CD4-positive, alpha-beta T cell (primary cell): ENCODE data around the gene RAB8B. TPM values are rescaled to one million over a fixed set of nuclear protein-coding genes. Genes with fewer than 3 reads are reported as not detected.

ENCODE experiments used
- ATAC-seq: fragments of 200-7000 bp; cut with Tn5 transposase; one replicate; pipeline ENCODE4 v1.10.0; 2022; ENCODE audit warnings: mild to moderate bottlenecking; ENCODE audit not compliant: poor library complexity
- CTCF ChIA-PET: fragments of 350-600 bp; sonication (Branson Sonifier 250); formaldehyde crosslinking; loops from one replicate; lab custom pipeline; 2021; ENCODE audit warnings: antibody characterized with exemption, inconsistent platforms; lab: Charles Lee
- POLR2A ChIA-PET: fragments of 350-600 bp; sonication (Branson Sonifier 250); formaldehyde crosslinking; loops from one replicate; lab custom pipeline; 2021; ENCODE audit warnings: antibody characterized with exemption, inconsistent platforms; lab: Charles Lee
- DNase-seq, 14 experiments: peaks; one replicate each; pipeline ENCODE4 v3.0.0-alpha.2; 2013 to 2020; ENCODE audit warnings: mixed read lengths in 2 of 14
- H3K27ac ChIP-seq, 2 donors: one replicate each; pipeline versions ENCODE4 v1.5.1 to v1.7.0; 2013; ENCODE audit warnings: low read length in 2 of 2, low read depth in 1 of 2, mild to moderate bottlenecking in 1 of 2
- H3K27me3 ChIP-seq, 2 experiments: 1 replicate in 1 of 2; 2 replicates in 1 of 2; pipeline versions ENCODE4 v1.6.1 to v1.7.0; 2013; ENCODE audit warnings: low read length in 2 of 2, control low read depth in 1 of 2, mild to moderate bottlenecking in 1 of 2, moderate library complexity in 1 of 2; ENCODE audit not compliant: insufficient read depth in 2 of 2, control insufficient read depth in 1 of 2
- H3K36me3 ChIP-seq: one replicate; pipeline ENCODE4 v1.6.1; 2013; ENCODE audit warnings: low read length, control low read depth; ENCODE audit not compliant: insufficient read depth
- H3K4me1 ChIP-seq: one replicate; pipeline ENCODE4 v1.6.1; 2013; ENCODE audit warnings: low read length, control low read depth; ENCODE audit not compliant: insufficient read depth
- H3K4me3 ChIP-seq: one replicate; pipeline ENCODE4 v1.5.1; 2013; ENCODE audit warnings: mild to moderate bottlenecking, low read length, moderate library complexity
- H3K9me3 ChIP-seq, 2 experiments: 1 replicate in 1 of 2; 2 replicates in 1 of 2; pipeline versions ENCODE4 v1.6.1 to v1.7.0; 2013; ENCODE audit warnings: low read length in 2 of 2, mild to moderate bottlenecking in 2 of 2, control low read depth in 1 of 2, moderate library complexity in 1 of 2; ENCODE audit not compliant: control insufficient read depth in 1 of 2, insufficient read depth in 1 of 2
- H3K27ac Mint-ChIP-seq: one replicate; pipeline ENCODE4 v1.8.0; 2020; ENCODE audit warnings: mixed read lengths
- H3K27me3 Mint-ChIP-seq: one replicate; pipeline ENCODE4 v1.8.0; 2021; ENCODE audit warnings: mixed read lengths
- H3K36me3 Mint-ChIP-seq: one replicate; pipeline ENCODE4 v1.8.0; 2021; ENCODE audit warnings: low read depth, mixed read lengths
- H3K4me1 Mint-ChIP-seq: one replicate; pipeline ENCODE4 v1.8.0; 2021; ENCODE audit warnings: low read depth, mixed read lengths
- H3K4me3 Mint-ChIP-seq: one replicate; pipeline ENCODE4 v1.8.0; 2020; ENCODE audit warnings: mild to moderate bottlenecking, mixed read lengths
- H3K9me3 Mint-ChIP-seq: one replicate; pipeline ENCODE4 v1.8.0; 2020; ENCODE audit warnings: mixed read lengths
- CTCF ChIP-seq: fragments of 200-600 bp; IDR thresholded peaks from one replicate; pipeline ENCODE4 v1.8.0; 2022; ENCODE audit warnings: antibody characterized with exemption, mild to moderate bottlenecking
- intact Hi-C, 2 experiments: fragments of 100-400 bp; cut with DNase I in 1 of 2; cut with micrococcal nuclease in 1 of 2; formaldehyde crosslinking; loops; one replicate each; pipeline versions ENCODE4 v1.15.1 to v1.9.0; 2023 to 2025; cut with DNase I, micrococcal nuclease
- total RNA-seq, 174 experiments: library from RNA in 2 of 174; stranded (reverse) in 2 of 174; gene quantifications; one replicate each; pipeline ENCODE4 v1.2.3 and lab custom pipeline; 2021 to 2026

RAB8B gene
- total RNA-seq, 2 experiments from 2014 or later: 74.5 to 75.2 TPM

- peaks cover 32% of the 10 kb centered on the region for H3K36me3 ChIP-seq
- ATAC-seq (peak; percentile 88), DNase-seq (peak in 5 of 14 experiments; percentile 13 to 69 (median 33))
- Mint-ChIP-seq H3K4me1 (peaks cover 77% of the 10 kb centered on the region), H3K36me3 (peaks cover 80% of the 10 kb centered on the region), H3K9me3 (no peaks in the 10 kb centered on the region), H3K4me3 (peak overlapping the region; percentile 47), H3K27me3 (no peaks in the 10 kb centered on the region), H3K27ac (peak overlapping the region; percentile 78)
- H3K27me3 ChIP-seq: no peaks in the 10 kb centered on the region
- no peaks in the 10 kb centered on the region for H3K9me3 ChIP-seq
- ChIA-PET CTCF (interaction anchor here (1.1 to 1.7 kb wide), 4 partner anchors 13 to 79 kb away, joined by 3 to 7 read pairs (median 4); no protein-coding TSS in a partner anchor), POLR2A (interaction anchor here (1.1 to 3.4 kb wide), 7 partner anchors 13 to 88 kb away, joined by 3 to 18 read pairs (median 6); partner anchors contain the start of genes APH1B and RPS27L)
- TF ChIP-seq CTCF: no peak
- H3K4me1 ChIP-seq: peaks cover 24% of the 10 kb centered on the region
- intact Hi-C loops: loop anchor here in 1 of 2 experiments (5.0 kb wide), 2 partner anchors 53 to 88 kb away; partner anchors contain the start of gene RPS27L
- no peak overlapping the region for H3K4me3 ChIP-seq
- H3K27ac ChIP-seq: peak overlapping the region; percentile 27 to 68
Measured at GRCh38 chr15:63244976-63245645, 55.7 kb downstream of the RAB8B start.

- no peak for TF ChIP-seq CTCF
- H3K27ac ChIP-seq: no peak overlapping the region
- ATAC-seq: no peak
- ChIA-PET CTCF (interaction anchor here (1.4 kb wide), 1 partner anchor 81 kb away, joined by 3 read pairs; no protein-coding TSS in a partner anchor), POLR2A (interaction anchor here (0.7 to 2.9 kb wide), 4 partner anchors 10 to 58 kb away, joined by 3 to 17 read pairs (median 4); partner anchors contain the start of gene RAB8B)
- H3K4me1 Mint-ChIP-seq: peaks cover 69% of the 10 kb centered on the region
- intact Hi-C loops: loop anchor here in 1 of 2 experiments (5.0 kb wide), 2 partner anchors 55 to 90 kb away; partner anchors contain the start of gene RPS27L
- H3K36me3 ChIP-seq: peaks cover 49% of the 10 kb centered on the region
- no peaks in the 10 kb centered on the region for H3K9me3 Mint-ChIP-seq
- no peaks in the 10 kb centered on the region for H3K27me3 ChIP-seq
- peak in 2 of 14 experiments; percentile 58 to 68 for DNase-seq
- no peak overlapping the region for H3K4me3 ChIP-seq
- peaks cover 92% of the 10 kb centered on the region for H3K36me3 Mint-ChIP-seq
- peaks cover 27% of the 10 kb centered on the region for H3K4me1 ChIP-seq
- H3K9me3 ChIP-seq: no peaks in the 10 kb centered on the region
- H3K27ac Mint-ChIP-seq: peak overlapping the region; percentile 64
- no peaks in the 10 kb centered on the region for H3K27me3 Mint-ChIP-seq
- H3K4me3 Mint-ChIP-seq: no peak overlapping the region
Measured at GRCh38 chr15:63246691-63247469, 57.5 kb downstream of the RAB8B start.

GRCh38 chr15:63250312-63250965 is 61.0 kb downstream of the RAB8B start:
- ChIA-PET POLR2A (interaction anchor here (0.5 kb wide), 1 partner anchor 56 kb away, joined by 3 read pairs; no protein-coding TSS in a partner anchor), CTCF (no interaction called here)
- no peaks in the 10 kb centered on the region for H3K27me3 Mint-ChIP-seq
- Histone ChIP-seq H3K27me3 (no peaks in the 10 kb centered on the region), H3K36me3 (peaks cover 68% of the 10 kb centered on the region), H3K9me3 (no peaks in the 10 kb centered on the region), H3K4me1 (peaks cover 14% of the 10 kb centered on the region), H3K27ac (no peak overlapping the region), H3K4me3 (no peak overlapping the region)
- no peak for TF ChIP-seq CTCF
- no peaks in the 10 kb centered on the region for H3K9me3 Mint-ChIP-seq
- H3K4me1 Mint-ChIP-seq: peaks cover 43% of the 10 kb centered on the region
- no peak for ATAC-seq
- peaks cover 92% of the 10 kb centered on the region for H3K36me3 Mint-ChIP-seq
- H3K4me3 Mint-ChIP-seq: no peak overlapping the region
- intact Hi-C loops: no loop called here
- no peak overlapping the region for H3K27ac Mint-ChIP-seq
- no peak for DNase-seq
